OCI-M1 (cell line): ENCODE data around the gene MTFR1L.

Experiments
- DNase-seq: peaks from one replicate; lab custom pipeline; 2025; lab: John Stamatoyannopoulos, UW

The MTFR1L gene

DNA sequence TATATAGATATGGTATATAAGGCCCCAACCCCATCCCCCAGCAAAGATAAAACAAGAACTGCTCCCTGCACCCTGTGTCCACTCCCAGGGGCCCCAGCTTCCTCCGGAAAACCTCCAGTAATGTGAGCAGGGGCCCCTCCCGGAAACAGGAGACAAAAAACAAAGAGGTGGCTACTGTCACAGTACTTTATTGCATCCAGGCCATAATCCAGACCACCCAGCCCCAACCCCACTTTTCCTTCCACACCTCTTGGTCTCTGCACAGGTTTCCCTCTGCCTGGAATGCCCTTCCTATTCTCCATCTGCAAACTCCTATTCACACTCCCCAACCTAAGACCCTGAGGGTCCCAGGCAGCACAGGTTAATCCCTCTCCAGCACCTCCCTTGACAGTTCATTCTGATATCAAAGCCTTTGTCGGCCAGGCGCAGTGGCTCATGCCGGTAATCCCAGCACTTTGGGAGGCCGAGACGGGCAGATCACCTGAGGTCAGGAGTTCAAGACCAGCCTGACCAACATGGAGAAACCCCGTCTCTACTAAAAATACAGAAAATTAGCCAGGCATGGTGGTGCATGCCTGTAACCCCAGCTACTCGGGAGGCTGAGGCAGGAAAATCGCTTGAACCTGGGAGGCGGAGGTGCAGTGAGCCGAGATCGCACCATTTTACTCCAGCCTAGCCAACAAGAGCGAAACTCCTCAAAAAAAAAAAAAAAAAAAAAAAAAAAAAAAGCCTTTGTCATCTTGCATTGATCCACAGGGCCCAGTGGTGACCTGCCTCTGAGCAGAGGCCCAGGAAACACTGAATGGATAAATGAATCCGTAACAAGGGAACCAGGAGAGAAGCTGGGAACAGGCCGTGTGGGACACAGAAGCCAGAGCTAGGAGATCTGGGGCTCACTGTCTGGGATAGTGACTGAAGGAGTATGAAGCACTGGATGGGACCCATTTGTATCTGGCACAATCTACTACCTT, 41.8 kb downstream of the MTFR1L start:
- peak; percentile 38 for DNase-seq

DNA sequence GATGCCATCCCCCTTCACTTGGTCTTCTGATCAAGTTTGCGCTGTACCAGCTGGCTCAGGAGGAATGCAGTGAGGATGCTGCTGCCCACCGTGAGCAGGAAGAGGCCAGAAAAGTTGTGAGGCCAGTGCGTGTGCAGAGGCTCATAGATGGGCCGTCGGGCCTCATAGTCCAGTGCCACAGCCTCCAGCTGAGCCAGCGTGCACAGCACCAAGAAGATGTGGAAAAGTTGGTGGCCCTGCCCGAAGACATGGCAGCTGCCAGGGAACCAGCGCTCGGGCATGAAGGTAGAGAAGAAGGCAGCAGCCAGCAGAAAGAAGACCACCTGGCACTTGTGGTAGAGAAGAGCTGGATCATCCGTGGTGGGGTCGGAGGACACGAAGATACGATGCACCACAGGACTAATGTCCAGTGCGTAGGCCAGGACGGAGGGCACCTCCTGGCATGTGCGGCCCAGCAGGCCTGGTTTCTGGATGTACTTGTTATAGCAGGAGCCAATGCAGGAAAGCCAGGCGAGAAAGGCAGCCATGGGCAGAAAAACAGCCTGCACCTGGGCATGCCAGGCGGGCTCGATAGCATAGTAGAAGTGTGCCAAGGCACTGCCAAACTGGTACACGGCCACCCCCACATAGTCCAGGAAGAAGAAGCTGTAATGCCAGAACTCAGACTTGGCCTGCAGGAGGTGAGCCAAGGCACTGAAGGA, 43.2 kb downstream of the MTFR1L start:
- DNase-seq: no peak

DNA sequence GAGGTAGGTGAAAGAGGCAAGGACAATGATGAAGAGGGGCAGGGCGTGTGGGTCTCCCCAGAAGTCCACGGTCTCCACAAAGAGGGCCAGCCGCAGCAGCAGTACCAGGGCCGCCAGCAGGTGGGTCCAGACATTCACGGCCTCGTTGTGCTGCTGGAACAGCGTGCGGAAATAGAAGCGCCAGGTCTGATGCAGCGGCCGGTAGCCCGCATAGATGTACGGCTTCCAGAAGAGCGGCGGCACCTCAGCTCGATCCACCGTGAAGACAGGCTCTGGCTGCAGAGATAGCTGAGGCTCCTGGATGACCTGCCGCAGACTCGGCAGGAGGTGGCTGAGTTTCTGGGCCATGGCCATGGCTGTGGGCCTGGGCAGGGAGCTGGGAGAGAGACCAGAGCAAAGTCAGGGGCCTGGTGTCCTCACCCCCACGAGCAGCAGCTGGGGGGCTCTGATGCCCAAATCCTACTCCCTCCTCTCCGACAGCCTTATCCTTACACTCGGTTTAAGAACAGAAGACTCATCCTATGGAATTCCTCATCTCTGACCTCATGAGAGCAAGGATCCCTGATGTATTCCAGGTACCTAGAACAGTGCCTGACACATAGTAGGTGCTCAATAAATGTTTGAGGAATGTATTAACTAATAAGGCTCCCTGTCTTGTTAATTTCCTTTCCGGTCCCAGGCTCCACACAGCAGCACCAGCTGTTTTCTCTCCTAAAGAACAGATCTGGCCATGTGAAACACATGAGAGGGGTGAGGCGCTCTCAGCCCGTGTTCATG, 43.9 kb downstream of the MTFR1L start:
- DNase-seq: no peak

DNA sequence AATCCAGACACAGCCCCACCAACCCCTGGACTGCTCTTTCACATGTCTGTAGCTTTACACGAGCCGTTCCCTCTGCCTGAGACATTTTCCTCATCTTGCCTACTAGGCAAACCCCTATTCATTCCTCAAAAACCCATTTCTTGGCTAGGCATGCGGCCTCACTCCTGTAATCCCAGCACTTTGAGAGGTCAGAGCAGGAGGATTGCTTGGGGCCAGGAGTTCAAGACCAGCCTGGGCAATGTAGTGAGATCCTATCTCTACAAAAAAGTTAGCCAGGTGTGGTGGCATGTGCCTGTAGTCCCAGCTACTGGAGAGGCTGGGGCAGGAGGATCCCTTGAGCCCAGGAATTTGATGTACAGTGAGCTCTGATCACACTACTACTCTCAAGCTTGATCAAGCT, 44.7 kb downstream of the MTFR1L start:
- DNase-seq: no peak

DNA sequence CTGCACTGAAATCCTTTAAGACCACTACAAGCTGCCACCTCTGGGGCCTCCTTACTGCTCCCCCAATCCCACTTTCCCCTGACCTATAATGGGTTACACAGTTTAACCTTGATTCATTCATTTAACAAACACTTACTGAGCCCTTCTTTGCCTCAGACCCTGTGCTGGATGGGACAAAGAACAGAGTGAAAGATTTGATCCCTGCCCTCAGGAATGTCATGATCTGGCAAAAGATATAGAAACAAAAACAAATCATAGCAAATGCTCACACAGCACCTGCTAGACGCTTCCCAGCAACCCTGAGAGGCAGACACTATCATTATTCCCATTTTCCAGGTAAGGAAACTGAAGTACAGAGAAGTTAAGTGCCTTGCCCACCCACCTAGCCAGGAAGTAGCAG, 46.5 kb downstream of the MTFR1L start:
- DNase-seq: no peak

DNA sequence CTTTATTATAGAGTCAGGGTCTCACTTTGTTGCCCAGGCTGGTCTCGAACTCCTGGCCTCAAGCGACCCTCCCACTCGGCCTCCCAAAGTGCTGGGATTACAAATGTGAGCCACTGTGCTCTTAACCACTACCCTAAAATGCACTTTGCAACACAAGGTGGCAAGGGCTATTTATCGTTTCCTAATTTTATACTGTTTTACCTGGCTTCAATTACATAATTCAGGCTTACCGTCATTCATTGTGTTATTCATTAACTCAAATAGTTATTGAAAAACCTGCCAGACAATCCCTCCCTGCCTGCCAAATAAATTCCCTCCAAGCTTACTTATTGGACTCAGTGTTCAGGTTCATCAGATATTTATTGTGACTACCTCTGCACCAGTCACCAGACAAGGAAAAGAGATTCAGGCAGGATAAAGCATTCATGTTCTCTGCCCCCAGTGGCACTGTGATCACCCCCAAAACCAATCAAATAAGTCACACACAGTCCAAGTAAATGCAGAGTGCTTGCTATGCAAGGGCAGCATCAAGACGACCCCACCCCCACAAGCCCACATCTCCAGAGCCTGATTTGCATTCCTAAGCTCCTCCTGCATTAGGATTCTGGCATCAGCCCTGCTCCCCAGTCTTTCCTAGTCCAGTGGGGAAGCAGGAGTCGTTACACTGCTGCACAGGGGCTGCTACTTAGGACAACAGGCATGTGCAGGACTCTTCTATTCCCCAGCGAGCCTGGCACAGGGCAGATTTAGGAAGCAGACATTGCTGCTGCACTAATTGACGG, 47.6 kb downstream of the MTFR1L start:
- DNase-seq: no peak

GRCh38 chr1:25869909-25870606, 50.3 kb downstream of the MTFR1L start:
- DNase-seq: no peak

DNA sequence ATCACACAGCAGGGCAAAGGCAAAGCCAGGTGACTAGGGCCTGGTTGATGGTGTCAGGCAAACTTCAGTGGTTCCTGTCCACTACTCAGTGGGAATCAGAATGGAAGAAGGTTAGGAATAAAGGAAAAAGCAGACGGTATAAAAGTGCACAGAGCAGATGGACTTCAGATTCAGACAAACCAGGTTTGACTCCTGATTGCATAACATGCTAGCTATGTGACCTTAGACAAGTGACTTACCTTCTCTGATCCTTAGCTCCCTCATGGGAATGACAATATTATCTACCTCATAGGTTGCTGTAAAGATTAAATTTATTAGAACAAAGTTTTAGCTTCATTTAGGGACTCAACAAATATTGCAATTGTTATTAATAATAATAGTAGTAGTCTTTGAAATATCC, 50.9 kb downstream of the MTFR1L start:
- no peak for DNase-seq

- no peak for DNase-seq
These were observed 51.4 kb downstream of the MTFR1L start for GRCh38 chr1:25871086-25871703.

GRCh38 chr1:25871704-25872494, 52.1 kb downstream of the MTFR1L start:
- DNase-seq: no peak

GRCh38 chr1:25872713-25873112, 53.0 kb downstream of the MTFR1L start:
- DNase-seq: no peak

DNA sequence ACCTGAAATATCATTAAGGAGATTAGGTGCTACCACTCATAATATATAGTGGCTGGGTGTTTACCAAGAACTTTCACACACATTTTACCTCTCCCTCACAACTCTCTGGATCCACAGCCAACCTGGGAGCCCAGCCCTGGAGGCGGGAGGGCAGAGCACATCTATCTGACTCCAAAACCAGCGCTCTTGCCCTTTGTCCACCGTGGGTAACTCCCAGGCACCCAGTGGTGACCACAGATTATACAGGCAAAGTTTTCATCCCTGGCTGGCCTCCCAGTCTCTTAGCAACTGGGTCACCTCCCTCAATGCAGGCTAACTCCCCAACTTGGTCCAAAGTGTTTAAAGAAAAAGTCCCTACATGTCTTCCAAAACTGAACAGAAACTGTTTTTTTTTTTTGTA, 53.4 kb downstream of the MTFR1L start:
- no peak for DNase-seq

DNA sequence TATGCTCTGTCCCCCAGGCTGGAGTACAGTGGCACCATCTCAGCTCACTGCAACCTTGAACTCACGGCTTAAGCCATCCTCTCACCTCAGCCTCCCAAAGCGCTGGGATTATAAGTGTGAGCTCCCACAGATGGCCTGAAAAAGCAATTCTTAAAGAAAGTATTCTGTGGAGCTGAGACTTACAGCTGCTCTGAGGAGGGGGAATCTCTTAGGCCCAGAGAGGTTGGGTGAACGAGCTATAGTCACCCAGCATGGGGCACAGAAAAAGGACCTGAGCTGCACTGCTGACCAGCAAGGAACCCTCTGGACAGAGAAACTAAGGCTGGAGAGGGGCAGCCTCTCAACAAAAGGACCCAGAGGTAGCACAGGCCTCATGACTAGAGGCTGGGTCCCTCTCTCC, 54.5 kb downstream of the MTFR1L start:
- no peak for DNase-seq

GRCh38 chr1:25874635-25875153, 54.9 kb downstream of the MTFR1L start:
- no peak for DNase-seq

- DNase-seq: peak; percentile 64
These were observed 55.6 kb downstream of the MTFR1L start, which contains the start of gene PAQR7 for GRCh38 chr1:25875154-25875855. TSS of gene PAQR7 (minus strand) at chr1:25875708. CDS start at chr1:25863839, 11,869 bp downstream.

- DNase-seq: no peak
These were observed 56.3 kb downstream of the MTFR1L start for GRCh38 chr1:25875856-25876692.

DNA sequence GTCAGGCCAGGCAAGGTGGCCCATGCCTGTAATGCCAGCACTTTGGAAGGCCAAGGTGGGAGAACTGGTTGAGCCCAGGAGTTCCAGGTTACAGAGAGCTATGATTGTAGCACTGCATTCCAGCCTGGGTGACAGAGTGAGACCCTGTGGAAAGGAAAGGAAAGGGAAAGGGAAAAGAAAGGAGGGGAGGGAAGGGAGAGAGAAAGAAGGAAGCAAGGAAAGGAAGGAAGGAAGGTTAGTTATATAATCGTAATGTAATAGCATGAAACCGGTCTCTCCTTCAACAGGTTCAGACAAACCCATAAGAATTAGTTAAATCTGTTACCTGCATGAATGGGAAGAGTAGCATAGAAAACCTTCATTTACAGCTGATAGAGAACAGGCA, 56.9 kb downstream of the MTFR1L start:
- DNase-seq: no peak

- DNase-seq: no peak
These were observed 57.4 kb downstream of the MTFR1L start for GRCh38 chr1:25877155-25877554.
